NCI-H2196 treated with DMSO at 0.1 percent for 48 hours (cell line): ENCODE measurements around the gene HSD17B14.
"Not testable (repeated sequence)": the region's sequence is repeated elsewhere in the genome, so short reads cannot be mapped to it uniquely, and the experiment has no call there.

Experiments
- DNase-seq: peaks from one replicate; lab custom pipeline; 2025; ENCODE audit not compliant: unreplicated experiment; lab: John Stamatoyannopoulos, UW

Gene HSD17B14

GRCh38 chr19:48799358-48800300 lies 36.7 kb downstream of the HSD17B14 start:
- no peak for DNase-seq

GRCh38 chr19:48798937-48799336 lies 37.4 kb downstream of the HSD17B14 start:
- no peak for DNase-seq

DNA sequence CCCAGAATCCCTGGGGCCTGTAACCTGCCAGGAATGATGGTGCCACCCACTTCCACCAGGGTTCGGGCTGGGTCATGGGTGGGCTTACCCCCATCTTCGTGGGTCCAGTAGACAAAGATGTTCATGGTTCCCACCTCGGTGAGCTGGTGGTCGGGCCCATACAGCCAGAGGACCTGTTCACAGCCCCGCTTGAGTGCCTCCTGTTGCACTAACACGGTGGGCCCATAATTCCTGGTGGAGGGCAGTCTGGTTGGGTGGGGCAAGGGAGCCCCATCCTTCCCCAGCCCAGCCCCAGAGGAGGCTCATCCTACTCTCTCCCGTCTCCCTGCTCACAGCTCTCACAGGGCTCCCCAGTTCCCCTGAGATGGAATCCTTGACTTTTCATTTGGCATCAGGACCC lies 39.2 kb downstream of the HSD17B14 start:
- DNase-seq, result no peak

GRCh38 chr19:48796298-48797083 lies 39.8 kb downstream of the HSD17B14 start:
- no peak for DNase-seq

DNA sequence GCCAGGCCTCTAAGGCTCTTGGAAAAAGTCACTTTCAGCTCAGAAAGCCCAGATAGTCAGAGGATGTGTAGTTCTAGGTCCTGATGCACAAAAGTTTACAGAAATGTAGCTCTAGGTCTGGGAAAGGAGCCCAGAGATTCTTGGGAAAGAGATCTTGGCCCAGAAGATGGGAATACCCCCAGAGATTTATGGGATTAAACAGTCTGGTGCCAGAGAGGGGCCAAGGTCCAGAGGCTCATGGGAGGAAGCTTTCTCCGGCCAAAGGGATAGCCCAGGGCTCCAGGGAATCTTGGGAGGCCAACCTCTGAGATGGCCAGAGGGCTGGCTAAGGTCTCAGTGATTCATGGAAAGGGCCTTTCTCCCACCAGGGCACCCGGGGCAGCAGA lies 40.6 kb downstream of the HSD17B14 start:
- no peak for DNase-seq

- peak; percentile 86 for DNase-seq
These were observed 41.1 kb downstream of the HSD17B14 start for GRCh38 chr19:48795055-48795684.

- DNase-seq, result no peak
These were observed 42.0 kb downstream of the HSD17B14 start for GRCh38 chr19:48794291-48794690.

DNA sequence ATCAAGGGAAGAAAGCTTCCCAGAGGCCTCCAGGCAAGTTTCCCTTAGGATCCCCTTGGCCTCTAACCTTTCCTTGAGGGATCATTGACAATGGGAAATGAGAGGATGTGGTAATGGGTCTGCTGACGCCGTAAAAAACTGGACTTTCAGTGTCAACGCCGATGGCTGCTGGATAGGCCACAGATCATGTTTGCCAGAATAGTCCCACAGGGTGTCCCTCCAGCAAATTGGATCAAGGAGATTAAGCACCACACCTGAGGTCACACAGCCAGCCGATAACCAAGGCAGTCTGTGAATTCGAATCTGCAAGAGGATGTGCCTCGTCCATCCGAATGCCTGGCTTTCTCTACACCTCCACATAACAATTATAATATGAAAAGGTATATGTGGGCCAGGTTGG lies 43.0 kb downstream of the HSD17B14 start:
- DNase-seq, result no peak

- not testable (repeated sequence) for DNase-seq
These were observed 49.0 kb downstream of the HSD17B14 start for GRCh38 chr19:48787331-48787730.

- DNase-seq, result not testable (repeated sequence)
These were observed 49.9 kb downstream of the HSD17B14 start for GRCh38 chr19:48786422-48786821.

DNA sequence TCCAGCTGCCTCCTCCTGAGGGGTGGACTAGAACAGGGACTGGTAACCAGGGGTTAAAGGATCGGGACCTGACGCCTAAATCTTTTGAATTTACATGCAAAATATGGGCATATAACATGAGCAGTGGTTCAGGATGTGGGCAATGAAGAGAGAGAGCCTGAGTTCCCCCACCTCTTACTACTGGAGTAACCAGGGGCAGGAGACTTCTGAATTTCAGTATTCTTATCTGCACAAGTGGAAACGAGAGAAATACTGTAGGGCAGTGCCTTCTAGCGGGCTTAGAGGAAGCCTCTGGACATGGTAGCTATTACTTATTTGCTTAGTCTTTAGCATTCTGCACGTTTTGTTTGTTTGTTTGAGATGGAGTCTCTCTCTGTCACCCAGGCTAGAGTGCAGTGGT lies 51.8 kb downstream of the HSD17B14 start:
- DNase-seq, result no peak

GRCh38 chr19:48780631-48781391 lies 55.5 kb downstream of the HSD17B14 start:
- no peak for DNase-seq

- no peak for DNase-seq
These were observed 56.7 kb downstream of the HSD17B14 start for GRCh38 chr19:48779636-48780035.

- no peak for DNase-seq
These were observed 58.6 kb downstream of the HSD17B14 start for GRCh38 chr19:48777720-48778119.

DNA sequence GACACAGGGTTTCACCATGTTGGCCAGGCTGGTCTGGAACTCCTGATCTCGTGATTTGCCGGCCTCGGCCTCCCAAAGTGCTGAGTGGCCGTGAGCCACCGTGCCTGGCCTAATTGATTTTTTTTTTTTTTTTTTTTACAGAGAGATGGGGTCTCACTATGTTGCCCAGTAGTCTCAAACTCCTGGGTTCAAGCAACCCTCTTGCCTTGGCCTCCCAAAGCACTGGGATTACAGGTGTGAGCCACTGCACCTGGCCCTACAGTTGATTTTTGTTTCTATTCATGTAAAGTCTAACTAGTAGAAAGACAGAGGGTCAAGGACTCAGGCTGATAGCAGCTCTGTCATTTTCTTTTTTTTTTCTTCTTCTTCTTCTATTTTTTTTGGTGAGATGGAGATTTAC lies 59.2 kb downstream of the HSD17B14 start:
- DNase-seq, result no peak

GRCh38 chr19:48772503-48772953 lies 63.8 kb downstream of the HSD17B14 start:
- DNase-seq, result no peak

GRCh38 chr19:48770734-48771472 lies 65.4 kb downstream of the HSD17B14 start:
- no peak for DNase-seq

GRCh38 chr19:48770266-48770665 lies 66.0 kb downstream of the HSD17B14 start:
- no peak for DNase-seq

DNA sequence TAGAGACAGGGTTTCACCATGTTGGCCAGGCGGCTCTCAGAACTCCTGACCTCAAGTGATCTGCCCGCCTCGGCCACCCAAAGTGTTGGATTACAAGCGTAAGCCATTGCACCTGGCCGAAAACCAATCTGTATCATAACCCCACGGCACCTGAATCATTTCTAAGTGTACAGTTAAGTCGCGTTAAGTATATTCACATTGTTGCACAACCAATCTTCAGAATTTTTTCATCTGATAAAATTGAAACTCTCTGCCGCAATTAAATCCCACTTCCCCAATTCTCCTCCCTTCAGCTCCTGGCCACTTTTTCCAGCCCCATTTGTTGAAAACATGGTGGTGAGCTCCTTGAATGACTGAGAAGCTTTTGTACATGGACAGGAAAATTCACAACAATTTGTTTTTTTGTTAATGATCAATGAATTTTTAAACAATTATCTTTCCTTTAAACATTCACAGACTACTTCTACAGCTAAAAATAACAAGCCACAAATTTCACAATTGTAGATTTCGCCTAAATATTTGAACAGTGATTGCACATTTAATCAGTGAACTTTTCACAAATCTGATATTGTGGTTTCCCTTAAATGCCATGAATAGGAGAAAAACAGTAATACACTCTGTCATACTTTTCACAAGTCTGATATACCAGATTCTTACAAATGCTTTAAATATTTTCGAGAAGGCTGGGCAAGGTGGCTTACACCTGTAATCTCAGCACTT lies 67.1 kb downstream of the HSD17B14 start:
- DNase-seq, result no peak
